RWPE1 (cell line): ENCODE measurements around the gene TRIM28.
"Not testable (repeated sequence)": the region's sequence is repeated elsewhere in the genome, so short reads cannot be mapped to it uniquely, and the experiment has no call there.

Experiments
- CTCF ChIA-PET: fragments of 350-600 bp; sonication (Branson Sonifier 250); formaldehyde crosslinking; extraction: SDS; loops from one replicate; lab custom pipeline; 2021; lab: Yijun Ruan, JAX
- POLR2A ChIA-PET: fragments of 400-600 bp; formaldehyde crosslinking; extraction: SDS; loops from one replicate; lab custom pipeline; 2020; ENCODE audit warnings: antibody characterized with exemption; ENCODE audit not compliant: low non-redundant PET; lab: Yijun Ruan, JAX
- DNase-seq: peaks from one replicate; pipeline ENCODE4 v3.0.0; 2012; ENCODE audit warnings: low spot score
- H3K27ac ChIP-seq: fragments of 450-650 bp; 2 replicates; pipeline ENCODE4 v1.5.1; 2017
- TF ChIP-seq, protein P1 (sequence below): fragments of 450-650 bp; conservative IDR thresholded peaks from 2 replicates; pipeline ENCODE4 v1.5.1; 2017; ENCODE audit warnings: low read depth, mild to moderate bottlenecking

TRIM28 gene

DNA sequence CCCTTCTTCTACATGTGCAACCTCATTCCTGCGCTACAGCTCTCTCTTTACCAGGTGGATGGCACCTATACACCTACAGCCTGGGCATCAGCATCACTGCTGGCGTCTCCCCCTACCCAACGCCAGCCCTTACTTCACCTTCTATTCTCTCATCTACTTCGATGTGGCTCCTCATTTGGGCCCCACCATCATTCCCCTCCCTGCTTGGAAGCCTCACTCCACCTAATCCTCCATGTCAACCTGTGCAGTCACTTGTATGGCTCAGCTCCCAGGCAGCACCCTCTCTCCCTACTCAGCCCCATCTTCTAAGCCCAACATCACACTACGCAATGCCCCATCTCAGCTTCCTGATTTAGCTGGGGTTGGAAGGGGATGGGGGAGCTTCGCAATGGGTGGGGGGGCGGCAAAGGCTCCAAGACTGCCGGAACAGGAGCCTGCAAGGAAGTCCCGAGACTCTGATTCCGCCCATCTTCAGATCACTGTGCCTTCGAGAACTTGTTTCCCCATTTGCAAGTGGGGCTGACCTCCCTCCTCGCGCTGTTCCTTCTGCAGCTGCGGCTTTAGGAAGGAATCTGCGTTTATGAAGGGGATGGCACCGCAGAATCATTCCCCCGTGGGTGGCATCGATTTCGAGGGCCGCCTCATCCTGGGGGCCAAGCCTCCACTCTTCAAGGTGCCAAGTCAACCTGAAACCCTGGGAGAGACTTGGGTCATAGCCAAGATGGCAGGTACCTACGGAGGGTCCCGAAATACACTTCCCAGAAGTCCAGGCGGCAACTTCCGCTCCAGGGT, 28.4 kb downstream of the TRIM28 start:
- ChIA-PET POLR2A (interaction anchor here (0.5 kb wide), 1 partner anchor 19 kb away, joined by 3 read pairs; no protein-coding TSS in a partner anchor), CTCF (interaction anchor here (0.5 to 0.6 kb wide), 2 partner anchors 10 to 52 kb away, joined by 3 read pairs; no protein-coding TSS in a partner anchor)
- peak overlapping the region; percentile 96 for H3K27ac ChIP-seq
- no peak for DNase-seq
- TF ChIP-seq, protein P1, sequence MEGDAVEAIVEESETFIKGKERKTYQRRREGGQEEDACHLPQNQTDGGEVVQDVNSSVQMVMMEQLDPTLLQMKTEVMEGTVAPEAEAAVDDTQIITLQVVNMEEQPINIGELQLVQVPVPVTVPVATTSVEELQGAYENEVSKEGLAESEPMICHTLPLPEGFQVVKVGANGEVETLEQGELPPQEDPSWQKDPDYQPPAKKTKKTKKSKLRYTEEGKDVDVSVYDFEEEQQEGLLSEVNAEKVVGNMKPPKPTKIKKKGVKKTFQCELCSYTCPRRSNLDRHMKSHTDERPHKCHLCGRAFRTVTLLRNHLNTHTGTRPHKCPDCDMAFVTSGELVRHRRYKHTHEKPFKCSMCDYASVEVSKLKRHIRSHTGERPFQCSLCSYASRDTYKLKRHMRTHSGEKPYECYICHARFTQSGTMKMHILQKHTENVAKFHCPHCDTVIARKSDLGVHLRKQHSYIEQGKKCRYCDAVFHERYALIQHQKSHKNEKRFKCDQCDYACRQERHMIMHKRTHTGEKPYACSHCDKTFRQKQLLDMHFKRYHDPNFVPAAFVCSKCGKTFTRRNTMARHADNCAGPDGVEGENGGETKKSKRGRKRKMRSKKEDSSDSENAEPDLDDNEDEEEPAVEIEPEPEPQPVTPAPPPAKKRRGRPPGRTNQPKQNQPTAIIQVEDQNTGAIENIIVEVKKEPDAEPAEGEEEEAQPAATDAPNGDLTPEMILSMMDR = no peak

DNA sequence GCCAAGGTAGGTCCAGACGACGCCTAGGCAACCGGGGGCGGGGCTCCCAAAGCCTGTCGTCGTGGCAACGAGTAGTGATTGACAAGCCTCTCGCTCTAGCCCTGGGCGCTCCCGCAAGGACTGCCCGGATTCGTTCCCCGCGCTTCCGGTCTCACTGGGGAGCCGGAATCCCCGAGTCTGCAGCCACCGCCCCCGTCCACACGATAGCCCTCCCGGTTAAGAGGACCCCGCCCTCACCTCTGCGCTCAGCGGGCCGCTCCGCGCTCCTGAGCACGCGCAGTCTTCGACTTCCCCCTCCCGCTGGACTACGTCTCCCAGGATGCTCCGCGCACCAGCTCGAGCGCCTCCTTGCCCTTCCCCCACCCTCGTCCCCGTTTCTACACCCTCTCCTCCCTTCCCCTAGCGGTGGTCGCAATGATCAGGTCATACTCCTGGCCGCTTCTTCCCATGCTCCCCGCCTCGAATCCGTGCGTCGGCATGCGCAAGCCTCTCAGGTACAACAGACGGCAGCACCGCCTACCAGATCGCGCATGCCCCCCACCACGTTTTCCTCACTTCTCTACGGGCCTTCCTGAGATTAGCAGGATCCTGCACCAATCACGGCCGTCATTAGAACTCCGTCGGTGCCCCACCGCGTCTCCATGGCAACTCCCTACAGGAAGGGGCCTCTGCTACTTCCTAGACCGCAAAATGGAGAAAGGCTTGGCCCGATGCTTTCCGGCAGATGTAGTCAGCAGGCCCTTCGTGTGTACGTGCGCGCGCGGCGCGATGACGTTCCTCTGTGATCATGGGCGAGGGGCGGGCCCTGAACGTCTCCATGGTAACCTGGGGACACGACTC, 29.2 kb downstream of the TRIM28 start, which contains the start of gene MZF1:
TSS of gene MZF1 (minus strand) at position 518 of the 840 bp plus-strand sequence. CDS start 1,946 bp downstream, outside the sequence.
- ChIA-PET POLR2A (no interaction called here), CTCF (interaction anchor here (0.5 kb wide), 1 partner anchor 11 kb away, joined by 3 read pairs; no protein-coding TSS in a partner anchor)
- H3K27ac ChIP-seq = peak within 1 kb of the TSS; percentile 96
- TF ChIP-seq, protein P1 = no peak
- DNase-seq = peak; percentile 97

DNA sequence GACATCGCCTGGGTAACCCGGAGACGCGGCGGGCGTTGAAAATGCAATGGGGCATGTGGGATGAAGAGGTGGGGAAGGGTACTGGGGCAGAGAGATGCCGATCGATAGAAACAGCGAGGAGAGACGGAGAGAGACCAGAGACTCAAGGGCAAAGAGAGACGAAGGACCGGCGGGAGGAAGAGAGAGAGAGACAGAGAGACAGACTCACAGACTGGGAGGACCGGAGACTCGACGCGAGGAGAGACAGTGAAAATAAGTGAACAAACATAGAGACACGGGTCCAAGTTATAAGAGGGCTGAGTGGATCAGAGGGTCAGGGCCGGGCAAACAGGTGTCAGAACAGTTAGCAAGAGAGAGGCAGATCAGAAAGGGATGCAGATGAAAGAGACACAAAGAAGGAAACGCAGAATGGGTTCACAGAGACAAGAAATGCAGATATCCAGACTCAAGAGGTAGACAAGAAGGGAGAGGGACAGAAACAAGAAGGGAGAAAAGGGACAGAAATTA, 29.8 kb downstream of the TRIM28 start:
- ChIA-PET CTCF (no interaction called here), POLR2A (no interaction called here)
- no peak for DNase-seq
- TF ChIP-seq, protein P1 = no peak
- peak overlapping the region; percentile 96 for H3K27ac ChIP-seq

DNA sequence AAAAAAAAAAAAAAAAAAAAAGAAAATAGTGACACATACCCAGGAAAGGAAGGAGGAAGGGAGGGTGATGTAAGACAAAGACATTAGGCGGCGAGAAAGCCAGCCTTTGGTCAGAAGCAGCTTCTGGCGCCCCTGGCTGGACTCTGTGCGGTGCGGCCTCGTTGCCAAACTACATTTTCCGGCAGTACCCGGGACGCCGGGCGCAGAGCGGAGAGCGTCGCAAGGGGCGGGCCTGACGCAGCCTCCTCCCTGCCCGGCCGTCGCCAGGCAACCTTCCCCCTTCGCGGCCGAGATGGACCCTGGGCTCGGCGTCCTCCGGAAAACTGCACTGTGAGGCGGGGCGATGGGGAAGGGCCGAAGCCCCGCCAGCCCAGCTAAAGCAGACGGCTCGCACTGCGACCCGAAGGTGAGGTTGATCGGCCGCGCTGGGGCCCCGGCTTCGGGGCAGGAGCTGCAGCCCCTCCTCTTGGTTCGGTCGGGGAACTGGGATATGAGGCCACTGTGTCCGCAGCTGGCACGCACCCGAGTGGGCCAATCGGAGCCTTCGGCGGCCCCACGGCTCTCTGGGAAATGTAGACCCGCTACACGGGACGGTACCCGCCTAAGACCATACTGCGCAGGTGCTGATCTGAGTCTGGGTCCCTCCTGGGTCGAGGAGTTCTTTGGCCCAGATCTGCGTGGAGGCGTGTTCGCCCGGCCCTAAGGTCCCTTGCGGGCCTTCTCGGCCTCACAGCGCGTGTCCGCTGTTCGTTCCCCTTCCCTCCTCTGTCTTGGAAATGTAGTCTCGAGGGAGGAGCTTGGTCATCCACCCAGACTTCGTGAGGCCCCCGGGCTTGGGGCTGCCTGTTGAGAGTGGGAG, 31.5 kb downstream of the TRIM28 start:
- peak overlapping the region; percentile 94 for H3K27ac ChIP-seq
- peak; percentile 83 for DNase-seq
- ChIA-PET POLR2A (interaction anchor here (0.6 to 1.0 kb wide), 2 partner anchors 13 to 51 kb away, joined by 3 to 5 read pairs; no protein-coding TSS in a partner anchor), CTCF (interaction anchor here (1.1 kb wide), 1 partner anchor 9 kb away, joined by 3 read pairs; no protein-coding TSS in a partner anchor)
- TF ChIP-seq, protein P1 = no peak

DNA sequence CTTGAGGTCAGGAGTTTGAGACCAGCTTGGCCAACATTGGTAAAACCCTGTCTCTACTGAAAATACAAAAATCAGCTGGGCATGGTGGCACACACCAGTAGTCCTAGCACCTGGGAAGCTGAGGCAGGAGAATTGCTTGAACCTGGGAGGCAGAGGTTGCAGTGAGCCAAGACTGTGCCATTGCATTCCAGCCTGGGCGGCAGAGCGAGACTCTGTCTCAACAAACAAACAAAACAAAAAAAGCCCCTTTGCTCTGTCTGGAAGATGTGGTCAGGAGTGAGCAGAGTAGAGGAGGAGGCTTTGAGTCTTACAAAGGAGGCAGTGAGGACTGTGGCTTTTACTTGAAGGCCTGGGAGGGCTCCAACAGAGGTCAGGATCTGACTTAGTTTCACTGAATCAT, 33.7 kb downstream of the TRIM28 start:
- POLR2A ChIA-PET, CTCF ChIA-PET, DNase-seq: not testable (repeated sequence)
- 0 out of 2 replicates have a peak overlapping the region, but pooled peaks have one; percentile 94 for H3K27ac ChIP-seq
